GM23338 (cell line): Measurements from ENCODE around the gene DOCK2. TPM values are rescaled to one million over a fixed set of nuclear protein-coding genes. Genes with fewer than 3 reads are reported as not detected.

Source experiments
- ATAC-seq: fragments of 200-7000 bp; cut with Tn5 transposase; 3 replicates; pipeline ENCODE4 v1.9.1; 2020
- DNase-seq: peaks from one replicate; pipeline ENCODE4 v3.0.0-alpha.2; 2015; ENCODE audit warnings: low spot score
- H2AFZ ChIP-seq: fragments of 200-600 bp; sonication (generic); 2 replicates; pipeline ENCODE4 v1.8.0; 2016; ENCODE audit warnings: antibody characterized with exemption, mild to moderate bottlenecking, moderate library complexity
- H3F3A ChIP-seq: fragments of 200-600 bp; sonication (generic); replicated peaks from 2 replicates; pipeline ENCODE4 v1.8.0; 2017; ENCODE audit warnings: antibody characterized with exemption, mixed run types, low read depth
- H3K27ac ChIP-seq: fragments of 200-600 bp; sonication (generic); 2 replicates; pipeline ENCODE4 v1.6.1; 2016; ENCODE audit warnings: low read depth
- H3K27me3 ChIP-seq: fragments of 200-600 bp; sonication (generic); 2 replicates; pipeline ENCODE4 v1.8.0; 2016; ENCODE audit warnings: mild to moderate bottlenecking, mixed run types, moderate library complexity; ENCODE audit not compliant: insufficient read depth
- H3K36me3 ChIP-seq: fragments of 200-600 bp; sonication (generic); 2 replicates; pipeline ENCODE4 v1.8.0; 2016; ENCODE audit warnings: mild to moderate bottlenecking; ENCODE audit not compliant: insufficient read depth
- H3K4me1 ChIP-seq: fragments of 200-600 bp; sonication (generic); 2 replicates; pipeline ENCODE4 v1.8.0; 2016; ENCODE audit warnings: mild to moderate bottlenecking, moderate library complexity; ENCODE audit not compliant: insufficient read depth
- H3K4me2 ChIP-seq: fragments of 200-600 bp; sonication (generic); 2 replicates; pipeline ENCODE4 v1.7.1; 2017; ENCODE audit warnings: mixed run types
- H3K4me3 ChIP-seq: fragments of 200-600 bp; sonication (generic); 2 replicates; pipeline ENCODE4 v1.6.1; 2016; ENCODE audit warnings: mixed run types
- H3K79me2 ChIP-seq: fragments of 200-600 bp; sonication (generic); replicated peaks from 2 replicates; pipeline ENCODE4 v1.8.0; 2017; ENCODE audit warnings: mild to moderate bottlenecking; ENCODE audit not compliant: insufficient read depth
- H3K9me2 ChIP-seq: fragments of 200-600 bp; sonication (generic); 2 replicates; pipeline ENCODE4 v1.8.0; 2017; ENCODE audit not compliant: insufficient read depth
- H4K20me1 ChIP-seq: fragments of 200-600 bp; sonication (generic); replicated peaks from 2 replicates; pipeline ENCODE4 v1.8.0; 2017; ENCODE audit warnings: mild to moderate bottlenecking; ENCODE audit not compliant: insufficient read depth
- H3K27ac Mint-ChIP-seq: 2 replicates; pipeline ENCODE4 v1.8.0; 2020; ENCODE audit warnings: inconsistent platforms, mild to moderate bottlenecking, moderate library complexity, mixed read lengths
- H3K27me3 Mint-ChIP-seq: 3 replicates; pipeline ENCODE4 v1.8.0; 2022; ENCODE audit warnings: low read depth, mild to moderate bottlenecking, moderate library complexity, mixed read lengths, inconsistent platforms; ENCODE audit not compliant: insufficient read depth, poor library complexity
- H3K36me3 Mint-ChIP-seq: 3 replicates; pipeline ENCODE4 v1.8.0; 2021; ENCODE audit warnings: low read depth, mild to moderate bottlenecking, inconsistent platforms, moderate library complexity, mixed read lengths
- H3K4me1 Mint-ChIP-seq: 3 replicates; pipeline ENCODE4 v1.8.0; 2020; ENCODE audit warnings: mild to moderate bottlenecking, inconsistent platforms, mixed read lengths
- H3K4me3 Mint-ChIP-seq: 3 replicates; pipeline ENCODE4 v1.8.0; 2021; ENCODE audit warnings: moderate library complexity, mild to moderate bottlenecking, inconsistent platforms, mixed read lengths
- H3K9me3 Mint-ChIP-seq: 3 replicates; pipeline ENCODE4 v1.8.0; 2020; ENCODE audit warnings: moderate library complexity, mild to moderate bottlenecking, inconsistent platforms, mixed read lengths
- CREB1 ChIP-seq: fragments of 250-450 bp; sonication (Bioruptor Pico); IDR thresholded peaks from 2 replicates; pipeline ENCODE4 v1.5.0; 2020; ENCODE audit warnings: low read depth, mild to moderate bottlenecking, moderate library complexity
- CTCF ChIP-seq, 2 experiments: fragments of 200-600 bp in 1 of 2; sonication (generic) in 1 of 2; conservative IDR thresholded peaks; 2 replicates each; pipeline versions ENCODE4 v1.5.1 to v1.6.1; 2016 to 2017; ENCODE audit warnings: antibody characterized with exemption in 2 of 2, low read depth in 2 of 2, mild to moderate bottlenecking in 2 of 2, moderate library complexity in 1 of 2
- EZH2 ChIP-seq: fragments of 200-600 bp; sonication (generic); IDR thresholded peaks from one replicate; pipeline ENCODE4 v1.8.0; 2017; ENCODE audit warnings: antibody characterized with exemption, mild to moderate bottlenecking, low read depth; ENCODE audit not compliant: unreplicated experiment
- EZH2phosphoT487 ChIP-seq: fragments of 200-600 bp; sonication (generic); IDR thresholded peaks from one replicate; pipeline ENCODE4 v1.8.1; 2018; ENCODE audit warnings: antibody characterized with exemption; ENCODE audit not compliant: unreplicated experiment
- JUNB ChIP-seq: IDR thresholded peaks from one replicate; pipeline ENCODE4 v1.6.1; 2016; ENCODE audit warnings: antibody characterized with exemption; ENCODE audit not compliant: unreplicated experiment
- NANOG ChIP-seq: IDR thresholded peaks from 2 replicates; pipeline ENCODE4 v1.6.1; 2016; ENCODE audit warnings: antibody characterized with exemption, borderline replicate concordance
- POLR2AphosphoS5 ChIP-seq: IDR thresholded peaks from 2 replicates; pipeline ENCODE4 v1.6.1; 2016; ENCODE audit warnings: antibody characterized with exemption, low read depth
- REST ChIP-seq: IDR thresholded peaks from one replicate; pipeline ENCODE4 v1.6.1; 2018; ENCODE audit warnings: antibody characterized with exemption; ENCODE audit not compliant: unreplicated experiment
- STAT1 ChIP-seq: IDR thresholded peaks from one replicate; pipeline ENCODE4 v1.6.1; 2016; ENCODE audit warnings: antibody characterized with exemption; ENCODE audit not compliant: unreplicated experiment
- ZNF114 ChIP-seq: fragments of 250-450 bp; sonication (Bioruptor Pico); IDR thresholded peaks from 2 replicates; pipeline ENCODE4 v1.5.0; 2020; ENCODE audit warnings: mild to moderate bottlenecking, moderate library complexity
- ZNF331 ChIP-seq: fragments of 250-450 bp; sonication (Bioruptor Pico); IDR thresholded peaks from 2 replicates; pipeline ENCODE4 v1.5.0; 2020; ENCODE audit warnings: low read depth, mild to moderate bottlenecking, moderate library complexity
- polyA plus RNA-seq: library from polyadenylated mRNA; unstranded; fragments of >200 nt; fragmentation: Nextera tagmentation; extraction: Ambion mirVana; gene quantifications from 2 replicates; pipeline ENCODE4 v1.2.1, GENCODE V29; 2016
- total RNA-seq: library from RNA; depleted of rRNA; stranded (reverse); fragments of >200 nt; shearing (Covaris generic); gene quantifications from 2 replicates; pipeline ENCODE4 v1.2.3, GENCODE V29; 2014
- TF ChIP-seq, protein P1 (sequence below): IDR thresholded peaks from 2 replicates; pipeline ENCODE4 v1.6.1; 2016; ENCODE audit warnings: antibody characterized with exemption
- TF ChIP-seq, protein P2 (sequence below): fragments of 250-450 bp; sonication (Bioruptor Pico); IDR thresholded peaks from 2 replicates; pipeline ENCODE4 v1.5.0; 2020; ENCODE audit warnings: mild to moderate bottlenecking, moderate library complexity

Gene DOCK2
- total and polyA plus RNA-seq, 2 experiments from 2014 or later = 3.7 to 9.4 TPM

GRCh38 chr5:170021506-170021905 lies 384.4 kb downstream of the DOCK2 start:
- DNase-seq = no peak
- Mint-ChIP-seq H3K9me3 (no peaks in the 10 kb centered on the region), H3K36me3 (no peaks in the 10 kb centered on the region), H3K4me3 (no peak overlapping the region), H3K4me1 (no peaks in the 10 kb centered on the region; the same call in 2 of the 3 replicates), H3K27ac (no peak overlapping the region), H3K27me3 (peaks cover 3% of the 10 kb centered on the region)
- Histone ChIP-seq H3K9me2 (no peaks in the 10 kb centered on the region), H2AFZ (no peak overlapping the region), H3F3A (no peaks in the 10 kb centered on the region), H3K4me1 (no peaks in the 10 kb centered on the region), H3K79me2 (no peaks in the 10 kb centered on the region), H3K4me3 (no peak overlapping the region), H3K27ac (no peak overlapping the region), H3K27me3 (no peaks in the 10 kb centered on the region), H4K20me1 (no peaks in the 10 kb centered on the region), H3K4me2 (no peak overlapping the region), H3K36me3 (no peaks in the 10 kb centered on the region)
- no peak for TF ChIP-seq CTCF (conservative IDR thresholded peaks at IDR 0.05; ENCODE audit: low read depth in 2 of 2)
- TF ChIP-seq, protein P1, sequence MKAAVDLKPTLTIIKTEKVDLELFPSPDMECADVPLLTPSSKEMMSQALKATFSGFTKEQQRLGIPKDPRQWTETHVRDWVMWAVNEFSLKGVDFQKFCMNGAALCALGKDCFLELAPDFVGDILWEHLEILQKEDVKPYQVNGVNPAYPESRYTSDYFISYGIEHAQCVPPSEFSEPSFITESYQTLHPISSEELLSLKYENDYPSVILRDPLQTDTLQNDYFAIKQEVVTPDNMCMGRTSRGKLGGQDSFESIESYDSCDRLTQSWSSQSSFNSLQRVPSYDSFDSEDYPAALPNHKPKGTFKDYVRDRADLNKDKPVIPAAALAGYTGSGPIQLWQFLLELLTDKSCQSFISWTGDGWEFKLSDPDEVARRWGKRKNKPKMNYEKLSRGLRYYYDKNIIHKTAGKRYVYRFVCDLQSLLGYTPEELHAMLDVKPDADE = no peak
- TF ChIP-seq REST = no peak
- no peak for TF ChIP-seq STAT1
- TF ChIP-seq ZNF331 = no peak
- TF ChIP-seq POLR2AphosphoS5 = no peak
- TF ChIP-seq CREB1 (CRISPR knock-in tag) = no peak
- no peak for TF ChIP-seq ZNF114 (CRISPR knock-in tag)
- TF ChIP-seq JUNB = no peak
- no peak for TF ChIP-seq EZH2
- TF ChIP-seq NANOG = no peak
- no peak for TF ChIP-seq EZH2phosphoT487
- TF ChIP-seq, protein P2, sequence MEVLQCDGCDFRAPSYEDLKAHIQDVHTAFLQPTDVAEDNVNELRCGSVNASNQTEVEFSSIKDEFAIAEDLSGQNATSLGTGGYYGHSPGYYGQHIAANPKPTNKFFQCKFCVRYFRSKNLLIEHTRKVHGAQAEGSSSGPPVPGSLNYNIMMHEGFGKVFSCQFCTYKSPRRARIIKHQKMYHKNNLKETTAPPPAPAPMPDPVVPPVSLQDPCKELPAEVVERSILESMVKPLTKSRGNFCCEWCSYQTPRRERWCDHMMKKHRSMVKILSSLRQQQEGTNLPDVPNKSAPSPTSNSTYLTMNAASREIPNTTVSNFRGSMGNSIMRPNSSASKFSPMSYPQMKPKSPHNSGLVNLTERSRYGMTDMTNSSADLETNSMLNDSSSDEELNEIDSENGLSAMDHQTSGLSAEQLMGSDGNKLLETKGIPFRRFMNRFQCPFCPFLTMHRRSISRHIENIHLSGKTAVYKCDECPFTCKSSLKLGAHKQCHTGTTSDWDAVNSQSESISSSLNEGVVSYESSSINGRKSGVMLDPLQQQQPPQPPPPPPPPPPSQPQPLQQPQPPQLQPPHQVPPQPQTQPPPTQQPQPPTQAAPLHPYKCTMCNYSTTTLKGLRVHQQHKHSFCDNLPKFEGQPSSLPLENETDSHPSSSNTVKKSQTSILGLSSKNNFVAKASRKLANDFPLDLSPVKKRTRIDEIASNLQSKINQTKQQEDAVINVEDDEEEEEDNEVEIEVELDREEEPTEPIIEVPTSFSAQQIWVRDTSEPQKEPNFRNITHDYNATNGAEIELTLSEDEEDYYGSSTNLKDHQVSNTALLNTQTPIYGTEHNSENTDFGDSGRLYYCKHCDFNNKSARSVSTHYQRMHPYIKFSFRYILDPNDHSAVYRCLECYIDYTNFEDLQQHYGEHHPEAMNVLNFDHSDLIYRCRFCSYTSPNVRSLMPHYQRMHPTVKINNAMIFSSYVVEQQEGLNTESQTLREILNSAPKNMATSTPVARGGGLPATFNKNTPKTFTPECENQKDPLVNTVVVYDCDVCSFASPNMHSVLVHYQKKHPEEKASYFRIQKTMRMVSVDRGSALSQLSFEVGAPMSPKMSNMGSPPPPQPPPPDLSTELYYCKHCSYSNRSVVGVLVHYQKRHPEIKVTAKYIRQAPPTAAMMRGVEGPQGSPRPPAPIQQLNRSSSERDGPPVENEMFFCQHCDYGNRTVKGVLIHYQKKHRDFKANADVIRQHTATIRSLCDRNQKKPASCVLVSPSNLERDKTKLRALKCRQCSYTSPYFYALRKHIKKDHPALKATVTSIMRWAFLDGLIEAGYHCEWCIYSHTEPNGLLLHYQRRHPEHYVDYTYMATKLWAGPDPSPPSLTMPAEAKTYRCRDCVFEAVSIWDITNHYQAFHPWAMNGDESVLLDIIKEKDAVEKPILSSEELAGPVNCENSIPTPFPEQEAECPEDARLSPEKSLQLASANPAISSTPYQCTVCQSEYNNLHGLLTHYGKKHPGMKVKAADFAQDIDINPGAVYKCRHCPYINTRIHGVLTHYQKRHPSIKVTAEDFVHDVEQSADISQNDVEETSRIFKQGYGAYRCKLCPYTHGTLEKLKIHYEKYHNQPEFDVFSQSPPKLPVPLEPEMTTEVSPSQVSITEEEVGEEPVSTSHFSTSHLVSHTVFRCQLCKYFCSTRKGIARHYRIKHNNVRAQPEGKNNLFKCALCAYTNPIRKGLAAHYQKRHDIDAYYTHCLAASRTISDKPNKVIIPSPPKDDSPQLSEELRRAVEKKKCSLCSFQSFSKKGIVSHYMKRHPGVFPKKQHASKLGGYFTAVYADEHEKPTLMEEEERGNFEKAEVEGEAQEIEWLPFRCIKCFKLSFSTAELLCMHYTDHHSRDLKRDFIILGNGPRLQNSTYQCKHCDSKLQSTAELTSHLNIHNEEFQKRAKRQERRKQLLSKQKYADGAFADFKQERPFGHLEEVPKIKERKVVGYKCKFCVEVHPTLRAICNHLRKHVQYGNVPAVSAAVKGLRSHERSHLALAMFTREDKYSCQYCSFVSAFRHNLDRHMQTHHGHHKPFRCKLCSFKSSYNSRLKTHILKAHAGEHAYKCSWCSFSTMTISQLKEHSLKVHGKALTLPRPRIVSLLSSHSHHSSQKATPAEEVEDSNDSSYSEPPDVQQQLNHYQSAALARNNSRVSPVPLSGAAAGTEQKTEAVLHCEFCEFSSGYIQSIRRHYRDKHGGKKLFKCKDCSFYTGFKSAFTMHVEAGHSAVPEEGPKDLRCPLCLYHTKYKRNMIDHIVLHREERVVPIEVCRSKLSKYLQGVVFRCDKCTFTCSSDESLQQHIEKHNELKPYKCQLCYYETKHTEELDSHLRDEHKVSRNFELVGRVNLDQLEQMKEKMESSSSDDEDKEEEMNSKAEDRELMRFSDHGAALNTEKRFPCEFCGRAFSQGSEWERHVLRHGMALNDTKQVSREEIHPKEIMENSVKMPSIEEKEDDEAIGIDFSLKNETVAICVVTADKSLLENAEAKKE (CRISPR knock-in tag) = no peak
- ATAC-seq = no peak
